GM12872 (cell line): Measurements from ENCODE around the gene LGALS4.

Source experiments
- CTCF ChIP-seq: IDR thresholded peaks from 3 replicates; pipeline ENCODE4 v1.5.1; 2011; ENCODE audit warnings: low read depth, mild to moderate bottlenecking, low read length, moderate library complexity; ENCODE audit not compliant: insufficient read depth

The LGALS4 gene

GRCh38 chr19:38819231-38819920, 6.6 kb upstream of the LGALS4 start:
- no peak for TF ChIP-seq CTCF

- no peak for TF ChIP-seq CTCF
Measured at GRCh38 chr19:38817081-38817480, 4.3 kb upstream of the LGALS4 start.

DNA sequence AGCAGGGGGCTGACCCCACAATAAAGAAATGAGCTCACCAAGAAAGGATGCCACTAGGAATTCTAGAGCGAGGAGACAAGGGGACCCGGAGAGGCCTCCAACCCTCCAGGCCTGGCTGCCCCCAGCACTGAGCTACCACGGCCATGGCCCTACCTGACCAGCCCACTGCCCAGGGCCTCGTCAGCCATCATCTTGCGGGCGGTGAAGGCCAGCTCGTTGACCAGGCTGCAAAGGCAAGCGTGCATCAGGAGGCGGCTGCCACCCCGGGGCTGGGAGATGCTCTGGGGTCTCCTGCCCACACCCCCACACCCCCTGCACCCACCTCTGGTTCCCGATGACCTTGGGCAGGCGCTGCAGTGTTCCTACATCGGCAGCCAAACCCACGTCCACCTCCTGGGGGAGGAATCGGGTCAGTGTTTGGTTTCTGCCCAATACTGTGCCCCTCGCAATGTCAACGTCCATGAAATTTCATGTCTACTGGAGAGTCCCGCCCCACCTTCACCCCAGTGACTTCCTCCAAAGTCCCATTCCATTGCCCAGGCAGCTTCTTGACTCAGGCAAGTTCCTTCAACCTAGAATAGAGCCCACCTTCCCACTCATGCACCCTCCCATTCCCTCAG, 3.5 kb upstream of the LGALS4 start:
- no peak for TF ChIP-seq CTCF

DNA sequence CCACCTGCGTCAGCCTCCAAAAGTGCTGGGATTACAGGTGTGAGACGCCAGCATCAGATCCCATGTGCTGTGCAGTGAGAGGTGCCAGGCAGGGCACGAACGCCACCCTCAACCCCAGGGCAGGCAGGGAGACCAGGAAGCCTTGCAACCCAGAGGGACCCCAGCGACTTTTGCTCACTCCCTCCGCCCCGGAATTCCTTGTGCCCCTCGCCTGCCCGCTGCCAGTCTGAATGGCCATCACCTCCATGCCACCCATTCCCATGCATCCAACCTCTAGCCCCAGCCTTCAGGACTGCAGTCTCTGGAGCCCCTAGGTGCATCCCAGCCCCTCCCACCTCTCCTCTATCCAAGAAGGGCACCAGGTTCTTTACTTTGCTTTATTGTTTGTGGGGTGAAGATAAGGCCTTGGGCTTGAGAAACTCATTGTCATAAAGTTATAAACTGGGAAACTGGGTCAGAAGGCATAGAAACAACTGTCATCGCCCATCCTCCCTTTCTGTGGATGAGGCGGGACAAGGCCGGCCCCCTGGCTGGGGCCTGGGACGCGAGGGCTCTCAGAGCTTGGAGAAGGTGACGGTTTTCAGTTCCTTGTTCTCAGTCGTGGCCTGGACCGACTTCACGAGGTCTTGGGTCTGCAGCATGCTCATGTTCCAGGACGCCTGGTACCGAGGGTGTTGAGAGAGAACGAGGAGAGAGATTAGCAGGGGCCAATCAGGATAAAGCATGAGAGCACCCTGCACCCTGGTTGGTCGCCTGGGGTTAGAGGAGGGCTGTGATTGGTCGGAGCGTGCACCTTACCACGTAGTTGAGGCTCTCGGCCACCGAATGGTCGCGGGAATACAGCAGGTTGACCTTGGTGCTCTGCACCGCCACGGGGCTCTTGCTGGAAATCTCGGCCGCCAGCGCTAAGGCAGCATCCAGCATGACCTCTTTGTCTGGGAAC, 2.6 kb upstream of the LGALS4 start:
- no peak for TF ChIP-seq CTCF

GRCh38 chr19:38813323-38813722, 578 bp upstream of the LGALS4 start:
- no peak for TF ChIP-seq CTCF

DNA sequence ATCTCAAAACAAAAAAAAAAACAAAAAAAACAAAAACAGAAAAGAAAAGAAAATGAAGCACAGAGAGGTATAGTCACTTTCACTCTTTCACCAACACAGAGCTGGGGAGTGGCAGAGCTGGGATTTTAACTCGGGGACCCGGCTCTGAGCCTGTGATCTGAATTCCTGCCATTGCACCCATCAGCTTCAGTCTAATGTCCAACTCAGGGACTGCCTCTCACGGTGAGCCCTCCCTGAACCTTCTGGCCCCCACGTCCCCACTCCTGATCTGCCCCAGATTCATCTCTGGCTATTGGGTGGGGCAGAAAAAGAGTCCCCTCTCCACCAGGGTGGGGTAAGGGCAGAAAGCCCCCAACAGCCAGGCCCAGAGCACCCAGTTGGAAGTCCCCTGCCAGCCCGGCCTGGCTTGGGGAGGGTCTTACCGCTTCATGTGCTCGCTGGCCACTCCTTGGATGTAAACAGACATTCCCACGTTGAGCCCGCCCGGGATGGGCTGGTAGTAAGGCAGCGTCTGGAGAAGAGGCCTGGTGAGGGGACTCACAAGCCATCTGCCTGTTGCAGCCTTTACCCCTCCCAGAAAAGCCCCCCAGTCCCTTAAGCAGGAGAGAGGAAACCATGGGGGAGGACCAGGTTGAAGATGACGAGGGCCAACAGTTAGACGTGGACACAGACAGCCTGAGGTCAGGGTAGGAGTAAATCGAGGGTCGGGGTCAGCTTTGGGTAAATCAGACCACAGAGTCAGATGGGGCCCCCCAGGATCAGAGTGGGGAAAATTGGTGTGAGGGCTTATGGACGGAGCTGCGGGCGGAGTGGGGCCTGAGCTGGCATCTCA, 520 bp downstream of the LGALS4 start:
- no peak for TF ChIP-seq CTCF
